GM12891 (cell line): Measurements from ENCODE around the gene PDGFD.

Experiments
- DNase-seq: peaks from one replicate; pipeline ENCODE4 v3.0.0; 2011; ENCODE audit warnings: low spot score; ENCODE audit not compliant: insufficient read length
- FAIRE-seq: peaks from 2 replicates; lab custom pipeline; 2011; peaks lifted over from hg19 to GRCh38; lab: Jason Lieb, UNC
- PAX5 ChIP-seq: IDR thresholded peaks from 2 replicates; pipeline ENCODE4 v1.6.1; 2011; ENCODE audit warnings: low read length, moderate library complexity, mild to moderate bottlenecking; ENCODE audit not compliant: insufficient read depth, severe bottlenecking
- POLR2A ChIP-seq: IDR thresholded peaks from 2 replicates; pipeline ENCODE4 v1.6.1; 2011; ENCODE audit warnings: low read depth, low read length, control low read depth
- POLR2AphosphoS5 ChIP-seq: IDR thresholded peaks from 2 replicates; pipeline ENCODE4 v1.6.1; 2011; ENCODE audit warnings: low read depth, low read length, control low read depth
- POU2F2 ChIP-seq: IDR thresholded peaks from 2 replicates; pipeline ENCODE4 v1.6.1; 2011; ENCODE audit warnings: low read depth, mild to moderate bottlenecking, control low read depth, low read length, moderate library complexity
- SPI1 ChIP-seq: IDR thresholded peaks from 2 replicates; pipeline ENCODE4 v1.6.1; 2011; ENCODE audit warnings: low read depth, low read length, control low read depth
- TAF1 ChIP-seq: IDR thresholded peaks from 2 replicates; pipeline ENCODE4 v1.6.1; 2011; ENCODE audit warnings: low read depth, low read length, control low read depth

Gene PDGFD

DNA sequence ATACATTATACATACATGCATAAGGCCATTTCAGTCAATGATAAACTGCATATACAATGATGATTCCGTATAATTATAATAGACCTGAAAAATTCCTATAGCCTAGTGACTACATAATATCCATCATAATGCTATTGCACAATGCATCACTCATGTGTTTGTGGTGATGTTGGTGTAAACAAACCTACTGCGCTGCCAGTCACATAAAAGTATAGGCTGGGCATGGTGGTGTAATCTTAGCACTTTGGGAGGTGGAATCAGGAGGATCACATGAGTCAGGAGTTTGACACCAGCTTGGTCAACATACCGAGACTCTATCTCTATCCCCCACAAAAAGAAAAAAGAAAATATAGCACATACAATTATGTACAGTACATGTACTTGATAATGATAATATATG lies 291.2 kb downstream of the PDGFD start:
- no peak for DNase-seq
- TF ChIP-seq PAX5 (no peak), POU2F2 (no peak), SPI1 (no peak), POLR2A (no peak), TAF1 (no peak), POLR2AphosphoS5 (no peak)
- no peak for FAIRE-seq

DNA sequence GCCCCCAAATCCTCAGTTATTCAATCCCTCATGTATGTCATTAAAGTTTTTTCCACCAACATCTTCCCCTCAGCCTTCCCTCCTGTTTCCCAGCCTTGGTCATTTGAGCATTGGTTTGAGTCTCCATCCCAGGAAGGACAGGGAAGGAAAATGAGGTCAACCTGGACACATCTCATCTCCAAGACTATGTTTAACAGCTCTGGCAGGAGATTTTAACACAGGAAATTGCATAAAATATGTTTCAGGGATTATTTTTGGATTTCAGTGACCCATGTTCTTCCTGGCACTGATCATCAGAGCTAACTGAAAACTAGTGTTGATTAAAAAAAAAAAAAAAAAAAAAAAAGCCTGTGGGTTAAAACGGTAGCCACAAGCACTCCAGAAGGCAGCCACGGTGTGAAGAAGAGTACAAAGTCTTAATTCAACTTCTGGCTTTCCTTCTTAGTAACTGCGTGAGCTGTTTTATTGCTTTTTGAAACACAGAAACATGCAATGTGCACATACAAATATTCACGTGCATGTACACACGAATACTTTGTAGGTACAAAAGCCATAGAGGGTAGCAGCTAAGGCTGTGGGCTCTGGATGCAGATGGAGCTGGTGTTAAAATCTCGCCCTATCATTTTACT lies 291.9 kb downstream of the PDGFD start:
- no peak for TF ChIP-seq POLR2A
- TF ChIP-seq POLR2AphosphoS5 = no peak
- no peak for TF ChIP-seq POU2F2
- TF ChIP-seq PAX5 = no peak
- TF ChIP-seq TAF1 = no peak
- TF ChIP-seq SPI1 = no peak
- DNase-seq (no peak), FAIRE-seq (no peak)

- TF ChIP-seq POLR2AphosphoS5 (no peak), SPI1 (no peak), POU2F2 (no peak), TAF1 (no peak), PAX5 (no peak), POLR2A (no peak)
- no peak for DNase-seq
- no peak for FAIRE-seq
These were observed 293.1 kb downstream of the PDGFD start for GRCh38 chr11:103870821-103871309.

GRCh38 chr11:103867481-103867880 lies 296.5 kb downstream of the PDGFD start:
- DNase-seq (no peak), FAIRE-seq (no peak)
- TF ChIP-seq PAX5 (no peak), POU2F2 (no peak), POLR2AphosphoS5 (no peak), SPI1 (no peak), POLR2A (no peak), TAF1 (no peak)

DNA sequence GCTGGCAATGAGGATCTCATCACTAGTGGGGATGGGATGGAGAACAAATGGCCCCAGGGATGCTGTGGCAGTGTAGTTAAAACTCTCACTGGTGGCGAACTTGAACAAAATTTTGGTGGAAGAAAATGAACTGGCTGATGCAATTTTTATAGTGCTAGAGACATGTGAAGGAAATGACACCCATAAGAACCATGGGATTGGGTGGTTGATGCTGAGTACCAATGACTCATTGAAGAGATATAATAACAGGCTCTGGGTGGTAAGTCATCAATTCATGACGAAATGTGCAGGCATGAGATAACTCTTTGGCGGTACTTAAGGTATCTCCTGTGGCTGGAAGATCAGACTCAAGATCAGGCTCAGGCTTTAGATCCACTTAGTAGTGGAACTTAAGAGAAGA lies 300.4 kb downstream of the PDGFD start:
- DNase-seq (no peak), FAIRE-seq (no peak)

GRCh38 chr11:103862802-103863174 lies 301.2 kb downstream of the PDGFD start:
- FAIRE-seq = no peak
- TF ChIP-seq PAX5 = no peak
- TF ChIP-seq POU2F2 = no peak
- no peak for TF ChIP-seq POLR2A
- TF ChIP-seq SPI1 = no peak
- no peak for TF ChIP-seq POLR2AphosphoS5
- no peak for TF ChIP-seq TAF1
- no peak for DNase-seq

More for the DNA sequence above, 300.4 kb downstream of the PDGFD start:
- TF ChIP-seq POLR2A (no peak), POLR2AphosphoS5 (no peak), PAX5 (no peak), TAF1 (no peak), SPI1 (no peak), POU2F2 (no peak)

DNA sequence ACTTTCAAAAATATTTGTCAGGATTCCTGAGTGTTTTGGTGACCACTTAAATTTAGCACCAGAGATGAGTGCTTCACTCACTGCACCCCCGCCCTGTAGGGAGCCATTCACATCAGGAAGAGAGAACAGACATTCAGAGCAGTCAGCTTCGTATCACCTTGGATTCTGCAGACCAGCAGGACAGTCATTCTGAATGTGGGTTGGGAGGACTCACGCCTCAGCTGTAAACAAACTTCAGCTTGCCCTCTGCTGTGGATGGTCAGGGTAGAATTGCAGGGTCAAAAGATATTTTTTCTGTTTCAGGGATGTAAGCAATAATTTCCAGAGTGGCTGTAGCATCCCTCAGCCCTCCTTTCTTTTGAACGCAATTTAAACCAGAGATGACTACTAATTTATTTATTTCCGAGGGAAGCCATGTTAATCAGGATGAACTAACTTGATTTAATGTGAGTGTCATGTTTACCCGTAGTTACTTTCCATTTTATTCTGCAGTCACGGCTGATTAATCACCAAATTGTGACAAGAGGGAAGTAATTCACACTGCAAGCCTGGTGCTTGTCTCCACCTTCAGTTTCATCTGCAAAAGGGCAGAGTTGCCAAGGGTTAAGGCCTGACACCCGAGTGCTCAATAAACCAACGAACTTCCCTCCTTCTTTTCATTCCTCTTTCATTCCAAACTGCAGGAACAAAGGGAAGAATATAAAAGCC lies 301.7 kb downstream of the PDGFD start:
- TF ChIP-seq TAF1 (no peak), POU2F2 (no peak), SPI1 (no peak), POLR2AphosphoS5 (no peak), POLR2A (no peak), PAX5 (no peak)
- FAIRE-seq = no peak
- no peak for DNase-seq
